ENCODE data around the gene AP1S3. TPM values are rescaled to one million over a fixed set of nuclear protein-coding genes. Genes with fewer than 3 reads are reported as not detected.

The AP1S3 gene
- total and polyA plus RNA-seq, 10 donors: 2.4 to 16.0 (median 10.5) TPM

DNA sequence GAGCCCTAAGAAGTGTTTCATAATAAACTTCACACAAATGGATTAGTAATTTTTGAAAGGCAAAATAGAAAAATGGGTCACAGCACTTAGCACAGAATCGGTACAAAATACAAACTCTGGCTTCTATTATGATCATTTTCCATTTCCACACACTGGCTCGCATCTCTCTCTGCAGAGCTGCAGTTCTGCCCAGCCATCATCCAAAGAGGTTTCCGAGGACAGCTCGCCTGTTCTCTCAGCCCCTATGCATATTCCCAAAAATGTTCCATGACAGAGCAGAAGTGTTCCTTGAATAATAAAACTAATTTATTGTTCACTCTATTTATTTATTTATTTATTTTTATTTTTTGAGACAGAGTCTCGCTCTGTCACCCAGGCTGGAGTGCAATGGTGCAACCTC is 115.6 kb downstream of the AP1S3 start:
- no peak overlapping the region for H3K27ac ChIP-seq
- peaks cover 0 to 10% (median 3%) of the 10 kb centered on the region in 6 donors for H3K4me1 ChIP-seq
- 92 to 95% (median 94%) methylated on average over 5 of the region's 5 CpGs for WGBS, 5 donors
- no peaks in the 10 kb centered on the region for H3K27me3 ChIP-seq (replicated peaks in 1 of 7)
- DNase-seq: no peak
- H3K9me3 ChIP-seq: peaks cover 0 to 14% (median 5%) of the 10 kb centered on the region in 8 donors
- intact Hi-C loops (cut with DNase I; ENCODE audit: low total_unique reads): no loop called here
- TF ChIP-seq POLR2A (IDR thresholded peaks at IDR 0.05) (no peak), POLR2AphosphoS5 (IDR thresholded peaks at IDR 0.05) (no peak)
- TF ChIP-seq, protein P1, sequence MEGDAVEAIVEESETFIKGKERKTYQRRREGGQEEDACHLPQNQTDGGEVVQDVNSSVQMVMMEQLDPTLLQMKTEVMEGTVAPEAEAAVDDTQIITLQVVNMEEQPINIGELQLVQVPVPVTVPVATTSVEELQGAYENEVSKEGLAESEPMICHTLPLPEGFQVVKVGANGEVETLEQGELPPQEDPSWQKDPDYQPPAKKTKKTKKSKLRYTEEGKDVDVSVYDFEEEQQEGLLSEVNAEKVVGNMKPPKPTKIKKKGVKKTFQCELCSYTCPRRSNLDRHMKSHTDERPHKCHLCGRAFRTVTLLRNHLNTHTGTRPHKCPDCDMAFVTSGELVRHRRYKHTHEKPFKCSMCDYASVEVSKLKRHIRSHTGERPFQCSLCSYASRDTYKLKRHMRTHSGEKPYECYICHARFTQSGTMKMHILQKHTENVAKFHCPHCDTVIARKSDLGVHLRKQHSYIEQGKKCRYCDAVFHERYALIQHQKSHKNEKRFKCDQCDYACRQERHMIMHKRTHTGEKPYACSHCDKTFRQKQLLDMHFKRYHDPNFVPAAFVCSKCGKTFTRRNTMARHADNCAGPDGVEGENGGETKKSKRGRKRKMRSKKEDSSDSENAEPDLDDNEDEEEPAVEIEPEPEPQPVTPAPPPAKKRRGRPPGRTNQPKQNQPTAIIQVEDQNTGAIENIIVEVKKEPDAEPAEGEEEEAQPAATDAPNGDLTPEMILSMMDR (IDR thresholded peaks at IDR 0.05 in 8 of 11, conservative IDR thresholded peaks at IDR 0.05 in 3 of 11): no peak
- H3K4me3 ChIP-seq: no peak overlapping the region
- no peaks in the 10 kb centered on the region for H3K36me3 ChIP-seq

DNA sequence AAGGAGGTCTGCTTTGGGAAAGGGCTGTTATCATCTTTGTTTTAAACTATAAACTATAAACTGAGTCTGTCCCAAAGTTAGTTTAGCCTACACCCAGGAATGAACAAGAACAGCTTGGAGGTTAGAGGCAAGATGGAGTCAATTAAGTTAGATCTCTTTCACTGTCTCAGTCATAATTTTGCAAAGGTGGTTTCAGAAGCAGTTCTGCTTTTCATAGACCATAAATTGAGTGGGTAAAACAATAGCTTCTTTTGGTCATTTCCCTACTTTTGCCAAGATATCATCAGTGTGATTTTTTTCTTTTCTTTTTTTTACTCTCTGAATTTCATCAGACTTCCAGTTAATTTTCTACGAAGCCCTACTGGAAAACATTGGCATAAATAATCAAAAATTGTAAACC is 117.0 kb downstream of the AP1S3 start:
- WGBS, 5 donors: 57 to 76% (median 69%) methylated on average over 1 of the region's 1 CpG
- Histone ChIP-seq H3K27me3 (replicated peaks in 1 of 7) (no peaks in the 10 kb centered on the region), H3K9me3 (peaks cover 0 to 20% (median 10%) of the 10 kb centered on the region in 8 donors), H3K36me3 (no peaks in the 10 kb centered on the region), H3K4me3 (no peak overlapping the region), H3K27ac (no peak overlapping the region), H3K4me1 (peaks cover 0 to 8% (median 0%) of the 10 kb centered on the region in 6 donors)
- DNase-seq: no peak
- TF ChIP-seq, protein P1 (IDR thresholded peaks at IDR 0.05 in 8 of 11, conservative IDR thresholded peaks at IDR 0.05 in 3 of 11): no peak
- TF ChIP-seq POLR2A (IDR thresholded peaks at IDR 0.05): no peak
- no peak for TF ChIP-seq POLR2AphosphoS5 (IDR thresholded peaks at IDR 0.05)
- intact Hi-C loops (cut with DNase I; ENCODE audit: low total_unique reads): no loop called here

- TF ChIP-seq, protein P1 (IDR thresholded peaks at IDR 0.05 in 8 of 11, conservative IDR thresholded peaks at IDR 0.05 in 3 of 11): no peak
- TF ChIP-seq POLR2A (IDR thresholded peaks at IDR 0.05): no peak
- intact Hi-C loops (cut with DNase I; ENCODE audit: low total_unique reads): no loop called here
- H3K27me3 ChIP-seq (replicated peaks in 1 of 7): no peaks in the 10 kb centered on the region
- DNase-seq: no peak
- H3K27ac ChIP-seq: no peak overlapping the region
- H3K9me3 ChIP-seq: peaks cover 0 to 20% (median 8%) of the 10 kb centered on the region in 8 donors
- H3K4me3 ChIP-seq: no peak overlapping the region
- no peaks in the 10 kb centered on the region for H3K4me1 ChIP-seq
- no peaks in the 10 kb centered on the region for H3K36me3 ChIP-seq
These were observed 124.7 kb downstream of the AP1S3 start for GRCh38 chr2:223712642-223713041.

- H3K27me3 ChIP-seq (replicated peaks in 1 of 7): no peaks in the 10 kb centered on the region
- 88 to 95% (median 91%) methylated on average over 8 of the region's 8 CpGs for WGBS, 5 donors
- no peak for DNase-seq
- H3K27ac ChIP-seq: no peak overlapping the region
- TF ChIP-seq POLR2A (IDR thresholded peaks at IDR 0.05) (no peak), POLR2AphosphoS5 (IDR thresholded peaks at IDR 0.05) (no peak)
- TF ChIP-seq, protein P1 (IDR thresholded peaks at IDR 0.05 in 8 of 11, conservative IDR thresholded peaks at IDR 0.05 in 3 of 11): no peak
- H3K4me1 ChIP-seq: no peaks in the 10 kb centered on the region
- intact Hi-C loops (cut with DNase I; ENCODE audit: low total_unique reads): no loop called here
- H3K36me3 ChIP-seq: no peaks in the 10 kb centered on the region
- H3K9me3 ChIP-seq: peaks cover 0 to 11% (median 5%) of the 10 kb centered on the region in 8 donors
- no peak overlapping the region for H3K4me3 ChIP-seq
These were observed 125.6 kb downstream of the AP1S3 start for GRCh38 chr2:223711596-223712326.

Other genes with a start within 250 kb of the AP1S3 start
- under 1 TPM in 2 of 7 donors, not detected in 5; 0.13 to 0.34 TPM for gene SCG2, start 235.2 kb downstream of the AP1S3 start, total RNA-seq
- under 1 TPM; 0.13 to 0.39 (median 0.17) TPM for gene SCG2, start 235.2 kb downstream of the AP1S3 start, polyA plus RNA-seq
- 10 to 100 TPM; 46.4 to 68.5 (median 54.7) TPM for gene WDFY1, start 107.8 kb upstream of the AP1S3 start, total RNA-seq
- 10 to 100 TPM; 14.3 to 20.4 (median 18.1) TPM for gene WDFY1, start 107.8 kb upstream of the AP1S3 start, polyA plus RNA-seq
- 10 to 100 TPM; 21.9 to 36.3 (median 25.7) TPM for gene MRPL44, start 119.9 kb upstream of the AP1S3 start, total RNA-seq
- 10 to 100 TPM; 19.4 to 34.6 (median 26.4) TPM for gene MRPL44, start 119.9 kb upstream of the AP1S3 start, polyA plus RNA-seq
- gene SERPINE2, start 201.7 kb upstream of the AP1S3 start, total RNA-seq: 10 to 100 TPM; 20.9 to 55.3 (median 31.6) TPM
- 100 to 1,000 TPM in 1 of 3 donors, 10 to 100 TPM in 2; 34.1 to 105 (median 44.2) TPM for gene SERPINE2, start 201.7 kb upstream of the AP1S3 start, polyA plus RNA-seq